Measurements from ENCODE around the gene ZNF608.
A peak's percentile ranks its signal among the peaks of the same experiment; 100 is the strongest.

Gene ZNF608

GRCh38 chr5:124742521-124742920 lies 3.9 kb downstream of the ZNF608 start:
- Histone ChIP-seq H3K4me3 (no peak overlapping the region), H3K9me3 (ENCODE audit: low read depth, low read length) (no peaks in the 10 kb centered on the region), H3K27ac (no peak overlapping the region), H3K36me3 (ENCODE audit: insufficient read depth, low read length) (no peaks in the 10 kb centered on the region), H3K9ac (ENCODE audit: insufficient read length) (no peak overlapping the region)
- no peak for TF ChIP-seq FOXP2 (optimal IDR thresholded peaks at IDR 0.05; ENCODE audit: control extremely low read depth, extremely low read length, insufficient read depth)
- TF ChIP-seq POLR2AphosphoS5 (IDR thresholded peaks at IDR 0.05; ENCODE audit: borderline replicate concordance, low read depth, low read length): no peak
- TF ChIP-seq EZH2 (IDR thresholded peaks at IDR 0.05): no peak
- no peak for DNase-seq (ENCODE audit: low read depth, low spot score)

- TF ChIP-seq FOXP2 (optimal IDR thresholded peaks at IDR 0.05; ENCODE audit: control extremely low read depth, extremely low read length, insufficient read depth) (no peak), EZH2 (IDR thresholded peaks at IDR 0.05) (no peak)
- no peaks in the 10 kb centered on the region for H3K36me3 ChIP-seq (ENCODE audit: insufficient read depth, low read length)
- peak overlapping the region; percentile 44 for H3K4me3 ChIP-seq
- H3K9me3 ChIP-seq (ENCODE audit: low read depth, low read length): no peaks in the 10 kb centered on the region
- DNase-seq (ENCODE audit: low read depth, low spot score): no peak
- H3K9ac ChIP-seq (ENCODE audit: insufficient read length): no peak overlapping the region
- no peak overlapping the region for H3K27ac ChIP-seq
Measured at GRCh38 chr5:124741711-124742496, 4.5 kb downstream of the ZNF608 start.

GRCh38 chr5:124740991-124741583 lies 5.4 kb downstream of the ZNF608 start:
- Histone ChIP-seq H3K36me3 (ENCODE audit: insufficient read depth, low read length) (no peaks in the 10 kb centered on the region), H3K27ac (no peak overlapping the region), H3K4me3 (peak overlapping the region; percentile 25), H3K9me3 (ENCODE audit: low read depth, low read length) (no peaks in the 10 kb centered on the region), H3K9ac (ENCODE audit: insufficient read length) (no peak overlapping the region)
- no peak for TF ChIP-seq EZH2 (IDR thresholded peaks at IDR 0.05)
- no peak for TF ChIP-seq FOXP2 (optimal IDR thresholded peaks at IDR 0.05; ENCODE audit: control extremely low read depth, extremely low read length, insufficient read depth)
- peak; percentile 46; the same call in 1 of the 2 replicates for TF ChIP-seq POLR2AphosphoS5 (IDR thresholded peaks at IDR 0.05; ENCODE audit: borderline replicate concordance, low read depth, low read length)
- no peak for DNase-seq (ENCODE audit: low read depth, low spot score)

- DNase-seq (ENCODE audit: low read depth, low spot score): no peak
- Histone ChIP-seq H3K9me3 (ENCODE audit: low read depth, low read length) (no peaks in the 10 kb centered on the region), H3K4me3 (peak overlapping the region; percentile 28), H3K36me3 (ENCODE audit: insufficient read depth, low read length) (no peaks in the 10 kb centered on the region), H3K27ac (no peak overlapping the region), H3K9ac (ENCODE audit: insufficient read length) (no peak overlapping the region)
- TF ChIP-seq EZH2 (IDR thresholded peaks at IDR 0.05) (no peak), FOXP2 (optimal IDR thresholded peaks at IDR 0.05; ENCODE audit: control extremely low read depth, extremely low read length, insufficient read depth) (no peak), POLR2AphosphoS5 (IDR thresholded peaks at IDR 0.05; ENCODE audit: borderline replicate concordance, low read depth, low read length) (no peak)
Measured at GRCh38 chr5:124740071-124740470, 6.4 kb downstream of the ZNF608 start.

- TF ChIP-seq POLR2AphosphoS5 (IDR thresholded peaks at IDR 0.05; ENCODE audit: borderline replicate concordance, low read depth, low read length) (no peak), EZH2 (IDR thresholded peaks at IDR 0.05) (no peak), FOXP2 (optimal IDR thresholded peaks at IDR 0.05; ENCODE audit: control extremely low read depth, extremely low read length, insufficient read depth) (no peak)
- no peak overlapping the region for H3K9ac ChIP-seq (ENCODE audit: insufficient read length)
- H3K9me3 ChIP-seq (ENCODE audit: low read depth, low read length): no peaks in the 10 kb centered on the region
- H3K36me3 ChIP-seq (ENCODE audit: insufficient read depth, low read length): no peaks in the 10 kb centered on the region
- H3K4me3 ChIP-seq: peak overlapping the region; percentile 28
- H3K27ac ChIP-seq: no peak overlapping the region
- no peak for DNase-seq (ENCODE audit: low read depth, low spot score)
Measured at GRCh38 chr5:124739634-124740025, 6.8 kb downstream of the ZNF608 start.

GRCh38 chr5:124738681-124739633 lies 7.5 kb downstream of the ZNF608 start:
- Histone ChIP-seq H3K27ac (no peak overlapping the region), H3K36me3 (ENCODE audit: insufficient read depth, low read length) (no peaks in the 10 kb centered on the region), H3K9ac (ENCODE audit: insufficient read length) (no peak overlapping the region), H3K4me3 (peak overlapping the region; percentile 28), H3K9me3 (ENCODE audit: low read depth, low read length) (no peaks in the 10 kb centered on the region)
- no peak for DNase-seq (ENCODE audit: low read depth, low spot score)
- TF ChIP-seq FOXP2 (optimal IDR thresholded peaks at IDR 0.05; ENCODE audit: control extremely low read depth, extremely low read length, insufficient read depth) (no peak), EZH2 (IDR thresholded peaks at IDR 0.05) (no peak), POLR2AphosphoS5 (IDR thresholded peaks at IDR 0.05; ENCODE audit: borderline replicate concordance, low read depth, low read length) (peak; percentile 37; the same call in 1 of the 2 replicates)

- H3K9me3 ChIP-seq (ENCODE audit: low read depth, low read length): no peaks in the 10 kb centered on the region
- no peak overlapping the region for H3K9ac ChIP-seq (ENCODE audit: insufficient read length)
- H3K4me3 ChIP-seq: no peak overlapping the region
- H3K36me3 ChIP-seq (ENCODE audit: insufficient read depth, low read length): no peaks in the 10 kb centered on the region
- DNase-seq (ENCODE audit: low read depth, low spot score): no peak
- TF ChIP-seq POLR2AphosphoS5 (IDR thresholded peaks at IDR 0.05; ENCODE audit: borderline replicate concordance, low read depth, low read length) (no peak), FOXP2 (optimal IDR thresholded peaks at IDR 0.05; ENCODE audit: control extremely low read depth, extremely low read length, insufficient read depth) (no peak), EZH2 (IDR thresholded peaks at IDR 0.05) (no peak)
- no peak overlapping the region for H3K27ac ChIP-seq
Measured at GRCh38 chr5:124737651-124738050, 8.8 kb downstream of the ZNF608 start.

- DNase-seq (ENCODE audit: low read depth, low spot score): no peak
- no peaks in the 10 kb centered on the region for H3K9me3 ChIP-seq (ENCODE audit: low read depth, low read length)
- TF ChIP-seq FOXP2 (optimal IDR thresholded peaks at IDR 0.05; ENCODE audit: control extremely low read depth, extremely low read length, insufficient read depth) (no peak), POLR2AphosphoS5 (IDR thresholded peaks at IDR 0.05; ENCODE audit: borderline replicate concordance, low read depth, low read length) (no peak), EZH2 (IDR thresholded peaks at IDR 0.05) (no peak)
- no peak overlapping the region for H3K27ac ChIP-seq
- H3K36me3 ChIP-seq (ENCODE audit: insufficient read depth, low read length): no peaks in the 10 kb centered on the region
- no peak overlapping the region; the same call in 1 of the 2 replicates for H3K4me3 ChIP-seq
- no peak overlapping the region for H3K9ac ChIP-seq (ENCODE audit: insufficient read length)
Measured at GRCh38 chr5:124736805-124737188, 9.6 kb downstream of the ZNF608 start.
